ENCODE measurements around the gene SLC17A7.

SLC17A7 gene

DNA sequence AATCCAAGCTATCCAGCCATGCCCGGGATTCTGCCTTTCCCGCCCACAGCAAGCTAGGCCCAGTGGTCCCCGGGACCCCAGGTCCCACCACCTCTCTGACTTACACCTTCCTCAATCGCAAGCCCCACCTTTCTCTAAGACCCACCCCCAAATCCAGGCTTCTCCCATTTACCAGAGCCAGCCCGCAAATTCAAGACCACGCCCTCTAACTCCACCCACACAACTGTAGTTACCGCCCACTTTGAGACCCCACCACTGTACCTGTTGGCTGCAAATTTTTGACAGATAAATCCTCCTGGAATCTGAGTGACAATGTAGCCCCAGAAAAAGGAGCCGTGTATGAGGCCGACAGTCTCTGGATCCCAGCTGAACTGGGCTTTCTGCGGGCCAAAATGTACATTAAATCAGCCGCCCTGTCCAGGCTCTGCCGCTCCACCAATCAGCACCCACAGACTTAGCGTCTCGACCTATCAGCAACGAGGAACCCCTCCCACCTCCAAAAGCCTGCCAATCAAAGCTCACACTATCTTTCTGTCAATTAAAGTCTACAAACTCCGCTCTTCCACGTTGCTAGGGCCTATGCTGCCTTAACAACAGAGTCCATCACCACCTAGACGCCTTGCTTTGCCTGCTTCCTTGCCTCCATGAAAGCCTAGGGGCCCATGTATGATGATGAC lies 6.3 kb downstream of the SLC17A7 start (continued):
- TF ChIP-seq, protein P1, sequence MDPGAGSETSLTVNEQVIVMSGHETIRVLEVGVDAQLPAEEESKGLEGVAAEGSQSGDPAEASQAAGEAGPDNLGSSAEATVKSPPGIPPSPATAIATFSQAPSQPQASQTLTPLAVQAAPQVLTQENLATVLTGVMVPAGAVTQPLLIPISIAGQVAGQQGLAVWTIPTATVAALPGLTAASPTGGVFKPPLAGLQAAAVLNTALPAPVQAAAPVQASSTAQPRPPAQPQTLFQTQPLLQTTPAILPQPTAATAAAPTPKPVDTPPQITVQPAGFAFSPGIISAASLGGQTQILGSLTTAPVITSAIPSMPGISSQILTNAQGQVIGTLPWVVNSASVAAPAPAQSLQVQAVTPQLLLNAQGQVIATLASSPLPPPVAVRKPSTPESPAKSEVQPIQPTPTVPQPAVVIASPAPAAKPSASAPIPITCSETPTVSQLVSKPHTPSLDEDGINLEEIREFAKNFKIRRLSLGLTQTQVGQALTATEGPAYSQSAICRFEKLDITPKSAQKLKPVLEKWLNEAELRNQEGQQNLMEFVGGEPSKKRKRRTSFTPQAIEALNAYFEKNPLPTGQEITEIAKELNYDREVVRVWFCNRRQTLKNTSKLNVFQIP (CRISPR knock-in tag; IDR thresholded peaks at IDR 0.05; ENCODE audit: borderline replicate concordance, low read depth), result no peak
- no peak for TF ChIP-seq BACH2 (CRISPR knock-in tag; IDR thresholded peaks at IDR 0.05; ENCODE audit: borderline replicate concordance)
- TF ChIP-seq PPARA (CRISPR knock-in tag; IDR thresholded peaks at IDR 0.05; ENCODE audit: borderline replicate concordance), result no peak
- TF ChIP-seq ISL1 (CRISPR knock-in tag; IDR thresholded peaks at IDR 0.05), result no peak
- no peak for TF ChIP-seq ZFP30 (CRISPR knock-in tag; IDR thresholded peaks at IDR 0.05)

DNA sequence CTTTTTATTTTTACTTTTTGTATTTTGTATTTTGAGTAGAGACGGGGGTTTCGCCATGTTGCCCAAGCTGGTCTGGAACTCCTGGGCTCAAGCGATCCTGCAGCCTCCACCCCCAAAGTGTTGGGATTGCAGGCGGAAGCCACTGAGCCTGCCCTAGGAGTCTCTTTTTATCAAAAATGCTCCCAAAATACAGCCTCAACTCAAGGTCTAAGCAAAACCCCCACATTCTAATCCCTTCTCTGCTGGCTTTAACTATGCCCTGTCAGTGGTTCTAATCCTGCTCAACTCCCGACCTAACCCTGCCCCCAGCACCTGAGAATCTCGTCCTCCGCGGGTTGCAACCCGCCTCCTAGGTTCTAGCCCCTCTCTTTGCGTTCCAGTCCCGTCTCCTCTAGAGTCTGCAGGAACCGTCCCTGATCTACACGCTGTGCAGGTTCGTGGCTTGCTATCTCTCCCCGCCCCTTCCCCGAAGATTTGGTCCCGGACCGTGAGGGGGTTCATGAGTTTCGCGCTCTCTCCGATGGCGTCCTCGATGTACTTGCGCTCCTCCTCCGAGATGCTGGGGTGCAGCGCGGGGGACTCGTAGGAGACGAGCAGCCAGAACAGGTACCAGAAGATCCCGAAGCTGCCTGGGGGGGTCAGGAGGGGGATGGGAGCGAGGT lies 8.0 kb downstream of the SLC17A7 start:
- TF ChIP-seq ZNF8 (CRISPR knock-in tag; IDR thresholded peaks at IDR 0.05) (no peak), ZFP30 (CRISPR knock-in tag; IDR thresholded peaks at IDR 0.05) (no peak), BACH2 (CRISPR knock-in tag; IDR thresholded peaks at IDR 0.05; ENCODE audit: borderline replicate concordance) (no peak), ARNTL (CRISPR knock-in tag; IDR thresholded peaks at IDR 0.05; ENCODE audit: borderline replicate concordance, low read depth) (no peak), ZNF70 (CRISPR knock-in tag; IDR thresholded peaks at IDR 0.05) (no peak), SNAI2 (CRISPR knock-in tag; IDR thresholded peaks at IDR 0.05) (no peak), GLIS3 (CRISPR knock-in tag; IDR thresholded peaks at IDR 0.05) (no peak), TSHZ2 (CRISPR knock-in tag; IDR thresholded peaks at IDR 0.05) (no peak), TCF4 (CRISPR knock-in tag; IDR thresholded peaks at IDR 0.05; ENCODE audit: borderline replicate concordance) (no peak), ZNF565 (CRISPR knock-in tag; conservative IDR thresholded peaks at IDR 0.05; ENCODE audit: low read depth) (no peak), TOX (CRISPR knock-in tag; IDR thresholded peaks at IDR 0.05; ENCODE audit: borderline replicate concordance) (no peak), OSR1 (CRISPR knock-in tag; IDR thresholded peaks at IDR 0.05) (no peak), CSRNP3 (CRISPR knock-in tag; IDR thresholded peaks at IDR 0.05) (no peak)
- TF ChIP-seq, protein P2, sequence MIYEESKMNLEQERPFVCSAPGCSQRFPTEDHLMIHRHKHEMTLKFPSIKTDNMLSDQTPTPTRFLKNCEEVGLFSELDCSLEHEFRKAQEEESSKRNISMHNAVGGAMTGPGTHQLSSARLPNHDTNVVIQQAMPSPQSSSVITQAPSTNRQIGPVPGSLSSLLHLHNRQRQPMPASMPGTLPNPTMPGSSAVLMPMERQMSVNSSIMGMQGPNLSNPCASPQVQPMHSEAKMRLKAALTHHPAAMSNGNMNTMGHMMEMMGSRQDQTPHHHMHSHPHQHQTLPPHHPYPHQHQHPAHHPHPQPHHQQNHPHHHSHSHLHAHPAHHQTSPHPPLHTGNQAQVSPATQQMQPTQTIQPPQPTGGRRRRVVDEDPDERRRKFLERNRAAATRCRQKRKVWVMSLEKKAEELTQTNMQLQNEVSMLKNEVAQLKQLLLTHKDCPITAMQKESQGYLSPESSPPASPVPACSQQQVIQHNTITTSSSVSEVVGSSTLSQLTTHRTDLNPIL (CRISPR knock-in tag; IDR thresholded peaks at IDR 0.05; ENCODE audit: low read depth), result no peak
- TF ChIP-seq, protein P1 (CRISPR knock-in tag; IDR thresholded peaks at IDR 0.05; ENCODE audit: borderline replicate concordance, low read depth), result no peak
- ATAC-seq, result no peak

GRCh38 chr19:49432141-49433073 lies 8.9 kb downstream of the SLC17A7 start:
- no peak for ATAC-seq
- TF ChIP-seq ZNF565 (CRISPR knock-in tag; conservative IDR thresholded peaks at IDR 0.05; ENCODE audit: low read depth) (no peak), SNAI2 (CRISPR knock-in tag; IDR thresholded peaks at IDR 0.05) (no peak), TCF4 (CRISPR knock-in tag; IDR thresholded peaks at IDR 0.05; ENCODE audit: borderline replicate concordance) (no peak), RARB (CRISPR knock-in tag; IDR thresholded peaks at IDR 0.05) (no peak)
- TF ChIP-seq, protein P3, sequence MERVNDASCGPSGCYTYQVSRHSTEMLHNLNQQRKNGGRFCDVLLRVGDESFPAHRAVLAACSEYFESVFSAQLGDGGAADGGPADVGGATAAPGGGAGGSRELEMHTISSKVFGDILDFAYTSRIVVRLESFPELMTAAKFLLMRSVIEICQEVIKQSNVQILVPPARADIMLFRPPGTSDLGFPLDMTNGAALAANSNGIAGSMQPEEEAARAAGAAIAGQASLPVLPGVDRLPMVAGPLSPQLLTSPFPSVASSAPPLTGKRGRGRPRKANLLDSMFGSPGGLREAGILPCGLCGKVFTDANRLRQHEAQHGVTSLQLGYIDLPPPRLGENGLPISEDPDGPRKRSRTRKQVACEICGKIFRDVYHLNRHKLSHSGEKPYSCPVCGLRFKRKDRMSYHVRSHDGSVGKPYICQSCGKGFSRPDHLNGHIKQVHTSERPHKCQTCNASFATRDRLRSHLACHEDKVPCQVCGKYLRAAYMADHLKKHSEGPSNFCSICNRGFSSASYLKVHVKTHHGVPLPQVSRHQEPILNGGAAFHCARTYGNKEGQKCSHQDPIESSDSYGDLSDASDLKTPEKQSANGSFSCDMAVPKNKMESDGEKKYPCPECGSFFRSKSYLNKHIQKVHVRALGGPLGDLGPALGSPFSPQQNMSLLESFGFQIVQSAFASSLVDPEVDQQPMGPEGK (CRISPR knock-in tag; IDR thresholded peaks at IDR 0.05; ENCODE audit: borderline replicate concordance), result no peak
- TF ChIP-seq, protein P1 (CRISPR knock-in tag; IDR thresholded peaks at IDR 0.05; ENCODE audit: borderline replicate concordance, low read depth), result no peak
